ENCODE results near the gene VWC2L.

VWC2L gene

GRCh38 chr2:214604861-214605260 is 194.0 kb downstream of the VWC2L start:
- no peak for FAIRE-seq

GRCh38 chr2:214607051-214607450 is 196.2 kb downstream of the VWC2L start:
- no peak for FAIRE-seq

- no peak for FAIRE-seq
Observed at GRCh38 chr2:214611015-214611414, 200.2 kb downstream of the VWC2L start.

- FAIRE-seq, result no peak
Observed at GRCh38 chr2:214624166-214624760, 213.4 kb downstream of the VWC2L start.

- no peak for FAIRE-seq
Observed at GRCh38 chr2:214628091-214628490, 217.2 kb downstream of the VWC2L start.
